Measurements from ENCODE around the gene PCDH9. TPM values are rescaled to one million over a fixed set of nuclear protein-coding genes. Genes with fewer than 3 reads are reported as not detected.

Gene PCDH9
- total and polyA plus RNA-seq, 10 donors, result 0.24 to 8.1 (median 3.8) TPM

- Histone ChIP-seq H3K9me3 (no peaks in the 10 kb centered on the region), H3K27ac (no peak overlapping the region), H3K4me3 (no peak overlapping the region), H3K27me3 (replicated peaks in 1 of 7) (no peaks in the 10 kb centered on the region), H3K4me1 (no peaks in the 10 kb centered on the region), H3K36me3 (no peaks in the 10 kb centered on the region)
- TF ChIP-seq, protein P1, sequence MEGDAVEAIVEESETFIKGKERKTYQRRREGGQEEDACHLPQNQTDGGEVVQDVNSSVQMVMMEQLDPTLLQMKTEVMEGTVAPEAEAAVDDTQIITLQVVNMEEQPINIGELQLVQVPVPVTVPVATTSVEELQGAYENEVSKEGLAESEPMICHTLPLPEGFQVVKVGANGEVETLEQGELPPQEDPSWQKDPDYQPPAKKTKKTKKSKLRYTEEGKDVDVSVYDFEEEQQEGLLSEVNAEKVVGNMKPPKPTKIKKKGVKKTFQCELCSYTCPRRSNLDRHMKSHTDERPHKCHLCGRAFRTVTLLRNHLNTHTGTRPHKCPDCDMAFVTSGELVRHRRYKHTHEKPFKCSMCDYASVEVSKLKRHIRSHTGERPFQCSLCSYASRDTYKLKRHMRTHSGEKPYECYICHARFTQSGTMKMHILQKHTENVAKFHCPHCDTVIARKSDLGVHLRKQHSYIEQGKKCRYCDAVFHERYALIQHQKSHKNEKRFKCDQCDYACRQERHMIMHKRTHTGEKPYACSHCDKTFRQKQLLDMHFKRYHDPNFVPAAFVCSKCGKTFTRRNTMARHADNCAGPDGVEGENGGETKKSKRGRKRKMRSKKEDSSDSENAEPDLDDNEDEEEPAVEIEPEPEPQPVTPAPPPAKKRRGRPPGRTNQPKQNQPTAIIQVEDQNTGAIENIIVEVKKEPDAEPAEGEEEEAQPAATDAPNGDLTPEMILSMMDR (IDR thresholded peaks at IDR 0.05 in 8 of 11, conservative IDR thresholded peaks at IDR 0.05 in 3 of 11), result no peak
- TF ChIP-seq POLR2A (IDR thresholded peaks at IDR 0.05), result no peak
- no peak for TF ChIP-seq POLR2AphosphoS5 (IDR thresholded peaks at IDR 0.05)
- intact Hi-C loops (cut with DNase I; ENCODE audit: low total_unique reads), result no loop called here
- WGBS, 5 donors, result 81 to 91% (median 87%) methylated on average over 2 of the region's 2 CpGs
- DNase-seq, result no peak
Measured at GRCh38 chr13:66402546-66402945, 827.6 kb downstream of the PCDH9 start.

- DNase-seq, result no peak
- TF ChIP-seq POLR2A (IDR thresholded peaks at IDR 0.05), result no peak
- no peak for TF ChIP-seq POLR2AphosphoS5 (IDR thresholded peaks at IDR 0.05)
- TF ChIP-seq, protein P1 (IDR thresholded peaks at IDR 0.05 in 8 of 11, conservative IDR thresholded peaks at IDR 0.05 in 3 of 11), result no peak
- Histone ChIP-seq H3K9me3 (no peaks in the 10 kb centered on the region), H3K36me3 (no peaks in the 10 kb centered on the region), H3K4me1 (no peaks in the 10 kb centered on the region), H3K4me3 (no peak overlapping the region), H3K27ac (no peak overlapping the region), H3K27me3 (replicated peaks in 1 of 7) (no peaks in the 10 kb centered on the region)
- intact Hi-C loops (cut with DNase I; ENCODE audit: low total_unique reads), result no loop called here
- WGBS, 5 donors, result 83 to 100% (median 85%) methylated on average over 1 of the region's 1 CpG
Measured at GRCh38 chr13:66402066-66402465, 828.1 kb downstream of the PCDH9 start.

- intact Hi-C loops (cut with DNase I; ENCODE audit: low total_unique reads), result no loop called here
- Histone ChIP-seq H3K27ac (no peak overlapping the region), H3K27me3 (replicated peaks in 1 of 7) (no peaks in the 10 kb centered on the region), H3K9me3 (no peaks in the 10 kb centered on the region), H3K4me3 (no peak overlapping the region), H3K4me1 (no peaks in the 10 kb centered on the region), H3K36me3 (no peaks in the 10 kb centered on the region)
- TF ChIP-seq POLR2AphosphoS5 (IDR thresholded peaks at IDR 0.05), result no peak
- TF ChIP-seq, protein P1 (IDR thresholded peaks at IDR 0.05 in 8 of 11, conservative IDR thresholded peaks at IDR 0.05 in 3 of 11), result no peak
- no peak for TF ChIP-seq POLR2A (IDR thresholded peaks at IDR 0.05)
- no peak for DNase-seq
Measured at GRCh38 chr13:66400292-66400691, 829.8 kb downstream of the PCDH9 start.

GRCh38 chr13:66399873-66400272 is 830.3 kb downstream of the PCDH9 start:
- Histone ChIP-seq H3K27me3 (replicated peaks in 1 of 7) (no peaks in the 10 kb centered on the region), H3K36me3 (no peaks in the 10 kb centered on the region), H3K4me1 (no peaks in the 10 kb centered on the region), H3K9me3 (no peaks in the 10 kb centered on the region), H3K27ac (no peak overlapping the region), H3K4me3 (no peak overlapping the region)
- DNase-seq, result no peak
- 73 to 91% (median 83%) methylated on average over 1 of the region's 1 CpG for WGBS, 5 donors
- TF ChIP-seq POLR2AphosphoS5 (IDR thresholded peaks at IDR 0.05), result no peak
- no peak for TF ChIP-seq POLR2A (IDR thresholded peaks at IDR 0.05)
- TF ChIP-seq, protein P1 (IDR thresholded peaks at IDR 0.05 in 8 of 11, conservative IDR thresholded peaks at IDR 0.05 in 3 of 11), result no peak
- intact Hi-C loops (cut with DNase I; ENCODE audit: low total_unique reads), result no loop called here
